GM10248 (cell line): ENCODE measurements around the gene GREB1.

Experiments
- CTCF ChIA-PET: fragments of 300-600 bp; sonication (Branson Sonifier 250); formaldehyde crosslinking; extraction: SDS; loops from one replicate; lab custom pipeline; 2021; ENCODE audit warnings: antibody characterized with exemption; lab: Yijun Ruan, JAX
- POLR2A ChIA-PET: fragments of 350-650 bp; sonication (Branson Sonifier 250); formaldehyde crosslinking; extraction: SDS; loops from one replicate; lab custom pipeline; 2020; ENCODE audit warnings: antibody characterized with exemption; lab: Yijun Ruan, JAX
- DNase-seq: peaks from one replicate; pipeline ENCODE4 v3.0.0; 2012; ENCODE audit errors: extremely low spot score
- CTCF ChIP-seq: IDR thresholded peaks from 2 replicates; pipeline ENCODE4 v1.5.1; 2012; ENCODE audit warnings: mild to moderate bottlenecking, low read depth; ENCODE audit errors: extremely low read depth, missing control alignments, control extremely low read depth

The GREB1 gene

GRCh38 chr2:11649093-11649492 is 115.2 kb downstream of the GREB1 start:
- TF ChIP-seq CTCF = no peak
- ChIA-PET CTCF (interaction anchor here (0.9 kb wide), 1 partner anchor 19 kb away, joined by 3 read pairs; no protein-coding TSS in a partner anchor), POLR2A (no interaction called here)
- no peak for DNase-seq

- ChIA-PET POLR2A (no interaction called here), CTCF (interaction anchor here (1.3 to 1.8 kb wide), 2 partner anchors 11 to 17 kb away, joined by 3 to 5 read pairs; no protein-coding TSS in a partner anchor)
- DNase-seq = no peak
- TF ChIP-seq CTCF = no peak
These were observed 118.2 kb downstream of the GREB1 start for GRCh38 chr2:11651856-11652548.

DNA sequence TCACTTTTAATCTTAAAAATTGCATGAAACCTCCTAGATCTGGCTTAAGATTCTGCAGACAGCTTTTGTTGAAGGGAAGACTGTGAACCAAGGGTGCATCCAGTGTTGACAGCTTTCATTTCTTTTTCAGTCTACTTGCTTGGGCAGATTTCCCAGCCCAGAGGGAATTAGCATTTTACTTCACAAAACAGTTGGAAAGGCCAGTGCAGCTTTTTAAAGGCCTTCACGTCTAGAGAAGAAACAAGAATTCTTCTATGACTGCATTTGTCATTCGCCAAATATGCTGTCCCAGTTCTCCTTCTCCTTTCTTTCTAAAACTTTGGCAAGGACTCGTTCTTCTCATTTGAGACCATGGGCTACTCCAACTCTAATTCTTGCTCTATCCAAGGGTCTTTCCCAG is 118.7 kb downstream of the GREB1 start:
- ChIA-PET POLR2A (no interaction called here), CTCF (interaction anchor here (1.3 to 1.8 kb wide), 2 partner anchors 11 to 18 kb away, joined by 3 to 5 read pairs; no protein-coding TSS in a partner anchor)
- no peak for TF ChIP-seq CTCF
- no peak for DNase-seq

- TF ChIP-seq CTCF = no peak
- ChIA-PET POLR2A (no interaction called here), CTCF (interaction anchor here (0.8 kb wide), 1 partner anchor 25 kb away, joined by 3 read pairs; no protein-coding TSS in a partner anchor)
- DNase-seq = no peak
These were observed 121.7 kb downstream of the GREB1 start for GRCh38 chr2:11655495-11655894.

DNA sequence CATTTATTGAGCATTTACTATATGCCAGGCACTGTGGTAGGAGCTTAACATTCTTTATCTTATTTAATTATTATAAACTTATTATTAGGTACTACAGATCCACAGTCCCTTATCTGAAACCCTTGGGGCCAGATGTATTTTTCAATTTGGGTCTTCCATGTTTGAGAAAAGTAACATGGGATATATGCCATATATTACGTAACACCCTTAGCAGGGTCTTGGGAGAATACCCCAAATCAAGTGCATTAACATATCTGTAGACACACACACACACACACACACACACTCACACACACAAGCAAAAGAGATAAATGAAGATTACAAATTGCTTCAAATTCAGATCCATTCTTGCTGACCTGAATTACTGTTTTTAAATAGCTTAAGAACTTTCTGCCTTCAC is 122.4 kb downstream of the GREB1 start:
- CTCF ChIA-PET = interaction anchor here (0.8 to 1.0 kb wide), 2 partner anchors 24 to 32 kb away, joined by 3 read pairs; no protein-coding TSS in a partner anchor
- TF ChIP-seq CTCF = no peak
- POLR2A ChIA-PET = no interaction called here
- no peak for DNase-seq

DNA sequence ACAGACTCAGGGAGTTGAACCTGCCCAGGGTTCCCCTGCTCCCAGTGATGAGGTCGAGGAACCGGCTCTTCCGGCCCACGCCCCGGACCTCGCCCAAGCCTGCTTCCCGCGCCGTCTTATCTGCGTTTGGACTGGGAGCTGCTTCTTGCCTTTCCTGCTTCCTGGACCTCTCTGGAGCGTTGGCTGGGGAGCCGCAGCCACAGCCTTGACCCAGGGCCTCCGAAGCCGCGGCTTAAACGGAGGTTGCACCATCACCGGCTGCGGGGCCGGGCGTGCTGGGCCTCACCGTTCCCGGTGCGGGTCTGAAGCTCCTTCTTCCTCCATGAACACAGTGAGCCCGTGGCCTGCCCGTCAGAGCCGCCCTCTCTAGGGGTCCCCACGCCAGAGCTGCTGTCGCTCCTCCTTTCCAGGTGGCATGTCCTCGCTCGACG is 122.8 kb downstream of the GREB1 start:
- POLR2A ChIA-PET = no interaction called here
- no peak for DNase-seq
- TF ChIP-seq CTCF = no peak
- CTCF ChIA-PET = interaction anchor here (1.0 kb wide), 1 partner anchor 31 kb away, joined by 3 read pairs; no protein-coding TSS in a partner anchor
